Liver (tissue), 9 donors: ENCODE results near the gene ACLY. TPM values are rescaled to one million over a fixed set of nuclear protein-coding genes. Genes with fewer than 3 reads are reported as not detected.

Experiments
- DNase-seq: peaks from one replicate; pipeline ENCODE4 v3.0.0-alpha.2; 2017; ENCODE audit warnings: low spot score
- H3K27ac ChIP-seq, 2 donors: one replicate each; pipeline ENCODE4 v1.7.0; 2013; ENCODE audit warnings: inconsistent platforms in 2 of 2, low read length in 2 of 2, control low read depth in 1 of 2, low read depth in 1 of 2, mild to moderate bottlenecking in 1 of 2
- H3K27me3 ChIP-seq, 4 donors: one replicate each; pipeline versions ENCODE4 v1.6.1 to v1.7.0; 2013; ENCODE audit warnings: low read length in 3 of 4, inconsistent platforms in 1 of 4, mild to moderate bottlenecking in 1 of 4, moderate library complexity in 1 of 4; ENCODE audit not compliant: control insufficient read depth in 4 of 4, insufficient read depth in 4 of 4
- H3K36me3 ChIP-seq, 4 donors: one replicate each; pipeline versions ENCODE4 v1.6.1 to v1.7.0; 2013; ENCODE audit warnings: low read length in 3 of 4, mild to moderate bottlenecking in 3 of 4, low read depth in 1 of 4, moderate library complexity in 1 of 4; ENCODE audit not compliant: control insufficient read depth in 4 of 4, insufficient read depth in 3 of 4
- H3K4me1 ChIP-seq, 4 donors: one replicate each; pipeline versions ENCODE4 v1.6.1 to v1.7.0; 2013; ENCODE audit warnings: low read length in 3 of 4, mild to moderate bottlenecking in 3 of 4, moderate library complexity in 1 of 4; ENCODE audit not compliant: control insufficient read depth in 4 of 4, insufficient read depth in 4 of 4
- H3K4me3 ChIP-seq, 3 donors: one replicate each; pipeline versions ENCODE4 v1.6.1 to v1.7.0; 2013; ENCODE audit warnings: low read length in 3 of 3, control low read depth in 1 of 3, low read depth in 1 of 3, mild to moderate bottlenecking in 1 of 3
- H3K9ac ChIP-seq, 2 donors: one replicate each; pipeline ENCODE4 v1.7.0; 2013; ENCODE audit warnings: low read length in 2 of 2, mild to moderate bottlenecking in 2 of 2, moderate library complexity in 2 of 2, control low read depth in 1 of 2, low read depth in 1 of 2
- H3K9me3 ChIP-seq, 4 donors: one replicate each; pipeline versions ENCODE4 v1.6.1 to v1.7.0; 2013; ENCODE audit warnings: low read length in 3 of 4; ENCODE audit not compliant: control insufficient read depth in 4 of 4
- ATF3 ChIP-seq: IDR thresholded peaks from 2 replicates; pipeline ENCODE4 v1.6.1; 2016; ENCODE audit warnings: antibody characterized with exemption
- CTCF ChIP-seq: fragments of 150-350 bp; IDR thresholded peaks from 2 replicates; pipeline ENCODE4 v1.5.1; 2017; ENCODE audit warnings: improper control_type of control experiment, low read depth, low read length; ENCODE audit not compliant: missing input control
- EGR1 ChIP-seq, 2 donors: IDR thresholded peaks; 2 replicates each; pipeline ENCODE4 v1.6.1; 2016 to 2018; ENCODE audit warnings: antibody characterized with exemption in 2 of 2, low read depth in 2 of 2
- FOXA1 ChIP-seq: IDR thresholded peaks from 2 replicates; pipeline ENCODE4 v1.6.1; 2016; ENCODE audit warnings: antibody characterized with exemption
- FOXA2 ChIP-seq: IDR thresholded peaks from 2 replicates; pipeline ENCODE4 v1.6.1; 2016; ENCODE audit warnings: antibody characterized with exemption
- GABPA ChIP-seq, 2 donors: IDR thresholded peaks in 1 of 2; conservative IDR thresholded peaks in 1 of 2; 2 replicates each; pipeline ENCODE4 v1.6.1; 2016; ENCODE audit warnings: antibody characterized with exemption in 2 of 2, mild to moderate bottlenecking in 1 of 2, moderate library complexity in 1 of 2
- HNF4A ChIP-seq, 2 donors: conservative IDR thresholded peaks; 2 replicates each; pipeline ENCODE4 v1.6.1; 2016; ENCODE audit warnings: antibody characterized with exemption in 2 of 2, mild to moderate bottlenecking in 2 of 2
- HNF4G ChIP-seq: IDR thresholded peaks from 2 replicates; pipeline ENCODE4 v1.6.1; 2016; ENCODE audit warnings: antibody characterized with exemption
- JUND ChIP-seq, 2 donors: IDR thresholded peaks; 2 replicates each; pipeline ENCODE4 v1.6.1; 2016; ENCODE audit warnings: antibody characterized with exemption in 2 of 2
- MAX ChIP-seq: IDR thresholded peaks from 2 replicates; pipeline ENCODE4 v1.6.1; 2016; ENCODE audit warnings: antibody characterized with exemption
- NR2F2 ChIP-seq: IDR thresholded peaks from 2 replicates; pipeline ENCODE4 v1.6.1; 2016; ENCODE audit warnings: antibody characterized with exemption
- RAD21 ChIP-seq, 2 donors: IDR thresholded peaks; 2 replicates each; pipeline ENCODE4 v1.6.1; 2016; ENCODE audit warnings: antibody characterized with exemption in 2 of 2, mild to moderate bottlenecking in 2 of 2
- REST ChIP-seq: IDR thresholded peaks from 2 replicates; pipeline ENCODE4 v1.6.1; 2016; ENCODE audit warnings: antibody characterized with exemption, mild to moderate bottlenecking
- RXRA ChIP-seq, 2 donors: IDR thresholded peaks; 2 replicates each; pipeline ENCODE4 v1.6.1; 2017 to 2018; ENCODE audit warnings: antibody characterized with exemption in 2 of 2, mild to moderate bottlenecking in 1 of 2
- SP1 ChIP-seq: IDR thresholded peaks from 2 replicates; pipeline ENCODE4 v1.6.1; 2018; ENCODE audit warnings: antibody characterized with exemption, mild to moderate bottlenecking
- TAF1 ChIP-seq: conservative IDR thresholded peaks from 2 replicates; pipeline ENCODE4 v1.6.1; 2016; ENCODE audit warnings: antibody characterized with exemption, mild to moderate bottlenecking
- YY1 ChIP-seq: IDR thresholded peaks from 2 replicates; pipeline ENCODE4 v1.6.1; 2016; ENCODE audit warnings: antibody characterized with exemption, mild to moderate bottlenecking
- ZBTB33 ChIP-seq: IDR thresholded peaks from 2 replicates; pipeline ENCODE4 v1.6.1; 2016; ENCODE audit warnings: antibody characterized with exemption
- WGBS: extraction: QIAGEN DNeasy Blood & Tissue Kit; methylation state at CpG from one replicate; pipeline ENCODE4 v1.1.7; 2013; 5-methylcytosine and 5-hydroxymethylcytosine counted together
- polyA plus RNA-seq, 2 donors: library from polyadenylated mRNA; stranded (reverse) in 1 of 2; unstranded in 1 of 2; fragments of 200-250 nt in 1 of 2; fragments of >200 nt in 1 of 2; fragmentation: Nextera tagmentation in 1 of 2; extraction: Ambion mirVana in 1 of 2; gene quantifications; one replicate each; pipeline versions ENCODE4 v1.2.1 to v1.2.3, GENCODE V29; 2013 to 2015
- total RNA-seq, 2 donors: library from RNA; depleted of rRNA; stranded (reverse); fragments of >200 nt; gene quantifications; one replicate each; pipeline ENCODE4 v1.2.3, GENCODE V29; 2014
- donor health status: healthy.
- donor health status: healthy.
- donor health status: healthy.
- donor health status: healthy.
- donor health status: healthy.

ACLY gene
- total and polyA plus RNA-seq, 4 donors = 12.1 to 133 (median 37.1) TPM

GRCh38 chr17:41957031-41957868 lies 38.5 kb upstream of the ACLY start:
- no peak for DNase-seq
- no peaks in the 10 kb centered on the region for H3K27me3 ChIP-seq
- H3K36me3 ChIP-seq = no peaks in the 10 kb centered on the region
- H3K9me3 ChIP-seq = no peaks in the 10 kb centered on the region
- no peak overlapping the region for H3K9ac ChIP-seq
- WGBS = 75% methylated on average over 11 of the region's 11 CpGs
- TF ChIP-seq HNF4G (no peak), ATF3 (no peak), EGR1 (IDR thresholded peaks at IDR 0.05; ENCODE audit: low read depth in 2 of 2) (no peak), HNF4A (conservative IDR thresholded peaks at IDR 0.05) (no peak), FOXA2 (no peak), YY1 (no peak), RXRA (IDR thresholded peaks at IDR 0.05) (no peak), SP1 (no peak), CTCF (no peak), TAF1 (no peak), GABPA (IDR thresholded peaks at IDR 0.05 in 1 of 2, conservative IDR thresholded peaks at IDR 0.05 in 1 of 2) (no peak), MAX (no peak), REST (no peak), RAD21 (IDR thresholded peaks at IDR 0.05) (no peak), FOXA1 (no peak), NR2F2 (no peak), JUND (IDR thresholded peaks at IDR 0.05) (no peak)
- H3K4me3 ChIP-seq = no peak overlapping the region
- no peak overlapping the region for H3K27ac ChIP-seq
- peaks cover 0 to 5% (median 0%) of the 10 kb centered on the region in 4 donors for H3K4me1 ChIP-seq

- no peak for DNase-seq
- TF ChIP-seq HNF4G = no peak
- TF ChIP-seq FOXA2 = no peak
- no peak for TF ChIP-seq ZBTB33
- TF ChIP-seq FOXA1 = no peak
- no peak for TF ChIP-seq YY1
- no peak for TF ChIP-seq TAF1
- TF ChIP-seq RXRA (IDR thresholded peaks at IDR 0.05) = no peak
- no peak for TF ChIP-seq HNF4A (conservative IDR thresholded peaks at IDR 0.05)
- no peak for TF ChIP-seq RAD21 (IDR thresholded peaks at IDR 0.05)
- no peak for TF ChIP-seq SP1
- no peak for TF ChIP-seq ATF3
- no peak for TF ChIP-seq GABPA (IDR thresholded peaks at IDR 0.05 in 1 of 2, conservative IDR thresholded peaks at IDR 0.05 in 1 of 2)
- no peak for TF ChIP-seq NR2F2
- TF ChIP-seq CTCF = no peak
- no peak overlapping the region for H3K9ac ChIP-seq
- WGBS = 97% methylated on average over 6 of the region's 6 CpGs
- no peak overlapping the region for H3K27ac ChIP-seq
- peaks cover 0 to 5% (median 0%) of the 10 kb centered on the region in 4 donors for H3K4me1 ChIP-seq
- H3K27me3 ChIP-seq = no peaks in the 10 kb centered on the region
- no peaks in the 10 kb centered on the region for H3K9me3 ChIP-seq
- H3K36me3 ChIP-seq = no peaks in the 10 kb centered on the region
- H3K4me3 ChIP-seq = no peak overlapping the region
Measured at GRCh38 chr17:41956522-41956921, 37.8 kb upstream of the ACLY start.
